Measurements from ENCODE around the gene MUC12.

Gene MUC12

DNA sequence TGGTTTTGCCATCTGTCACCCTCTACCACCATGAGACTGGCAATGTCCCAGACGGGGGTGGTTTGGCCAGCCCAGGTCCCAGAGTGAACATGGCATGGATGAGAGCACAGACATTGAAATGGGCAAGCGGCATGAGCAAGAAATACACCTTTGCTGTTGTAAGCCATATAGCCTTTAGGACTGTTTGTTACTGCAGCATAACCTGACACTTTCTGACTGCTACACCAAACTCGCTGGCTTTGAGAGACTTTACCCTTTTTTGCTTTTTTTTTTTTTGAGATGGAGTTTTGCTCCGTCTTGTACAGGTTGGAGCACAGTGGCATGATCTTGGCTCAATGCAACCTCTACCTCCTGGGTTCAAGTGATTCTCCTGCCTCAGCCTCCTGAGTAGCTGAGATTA, 25.2 kb upstream of the MUC12 start:
- H3K27ac ChIP-seq (ENCODE audit: low read length), result no peak overlapping the region
- peaks cover 5% of the 10 kb centered on the region; the same call in 1 of the 2 replicates for H3K9me3 ChIP-seq (ENCODE audit: insufficient read depth, low read depth, low read length)
- H3K4me1 ChIP-seq (ENCODE audit: insufficient read depth, low read length), result peaks cover 10% of the 10 kb centered on the region; the same call in 1 of the 2 replicates
- no peak overlapping the region for H3K4me3 ChIP-seq (ENCODE audit: low read length)
- H3K27me3 ChIP-seq (ENCODE audit: insufficient read depth, low read length), result no peaks in the 10 kb centered on the region; the same call in 1 of the 2 replicates
- no peak overlapping the region for H3K9ac ChIP-seq (ENCODE audit: low read depth, low read length)
- no peaks in the 10 kb centered on the region for H3K36me3 ChIP-seq (ENCODE audit: insufficient read depth, low read depth, low read length)

DNA sequence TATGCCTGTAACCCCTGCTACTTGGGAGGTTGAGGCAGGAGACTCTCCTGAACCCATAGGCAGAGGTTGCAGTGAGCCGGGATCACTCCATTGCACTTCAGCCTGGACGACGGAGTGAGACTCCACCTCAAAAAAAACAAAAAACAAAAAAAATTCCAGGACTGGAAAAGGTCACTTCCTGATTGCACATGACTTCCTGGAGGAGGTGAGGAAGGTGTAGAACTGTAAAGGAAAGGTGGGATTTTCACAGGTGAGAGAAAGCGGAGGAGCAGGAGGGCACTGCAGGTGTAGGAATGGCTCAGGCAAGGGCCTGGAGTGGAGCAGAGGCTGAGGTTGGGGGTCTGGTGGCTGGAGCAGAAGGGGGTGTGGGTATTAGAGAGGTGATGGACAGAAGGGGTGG, 23.3 kb upstream of the MUC12 start:
- Histone ChIP-seq H3K4me1 (ENCODE audit: insufficient read depth, low read length) (peaks cover 18% of the 10 kb centered on the region; the same call in 1 of the 2 replicates), H3K9me3 (ENCODE audit: insufficient read depth, low read depth, low read length) (peaks cover 3% of the 10 kb centered on the region; the same call in 1 of the 2 replicates), H3K9ac (ENCODE audit: low read depth, low read length) (no peak overlapping the region), H3K27ac (ENCODE audit: low read length) (no peak overlapping the region), H3K27me3 (ENCODE audit: insufficient read depth, low read length) (no peaks in the 10 kb centered on the region; the same call in 1 of the 2 replicates), H3K4me3 (ENCODE audit: low read length) (no peak overlapping the region), H3K36me3 (ENCODE audit: insufficient read depth, low read depth, low read length) (no peaks in the 10 kb centered on the region)

DNA sequence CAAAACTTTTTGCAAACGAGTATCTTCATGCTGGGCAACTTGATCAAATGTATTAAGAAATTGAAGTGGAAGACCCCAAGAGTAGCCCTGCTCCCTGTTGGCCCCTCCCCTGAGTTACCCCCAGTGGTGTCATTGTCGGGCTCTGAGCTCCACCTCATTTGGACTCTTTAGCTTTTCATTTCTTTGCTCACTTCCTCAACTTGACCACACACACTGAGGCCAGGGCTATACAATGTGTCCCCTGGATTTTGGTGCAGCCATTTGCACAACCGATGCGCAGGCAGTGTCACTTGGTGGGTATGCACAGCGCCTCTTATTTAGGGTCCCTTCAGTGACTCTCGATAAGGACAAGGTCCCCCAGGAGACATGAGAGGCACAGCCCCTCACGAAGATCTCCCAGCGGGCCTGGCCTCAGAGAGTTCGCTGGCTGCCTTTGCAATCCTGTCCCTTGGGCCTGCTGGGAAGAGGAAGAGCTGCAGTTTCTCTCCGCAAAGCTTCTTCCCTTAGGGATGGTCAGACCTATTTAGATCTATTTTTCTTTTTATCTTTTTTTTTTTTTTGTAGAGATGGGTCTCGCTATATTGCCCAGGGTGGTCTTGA, 22.5 kb upstream of the MUC12 start:
- Histone ChIP-seq H3K9me3 (ENCODE audit: insufficient read depth, low read depth, low read length) (peaks cover 3% of the 10 kb centered on the region; the same call in 1 of the 2 replicates), H3K27ac (ENCODE audit: low read length) (no peak overlapping the region), H3K4me3 (ENCODE audit: low read length) (no peak overlapping the region), H3K36me3 (ENCODE audit: insufficient read depth, low read depth, low read length) (no peaks in the 10 kb centered on the region), H3K9ac (ENCODE audit: low read depth, low read length) (no peak overlapping the region), H3K4me1 (ENCODE audit: insufficient read depth, low read length) (peaks cover 23% of the 10 kb centered on the region; the same call in 1 of the 2 replicates), H3K27me3 (ENCODE audit: insufficient read depth, low read length) (no peaks in the 10 kb centered on the region; the same call in 1 of the 2 replicates)

GRCh38 chr7:100947792-100948191, 21.6 kb upstream of the MUC12 start:
- no peaks in the 10 kb centered on the region for H3K36me3 ChIP-seq (ENCODE audit: insufficient read depth, low read depth, low read length)
- H3K4me1 ChIP-seq (ENCODE audit: insufficient read depth, low read length), result peaks cover 22% of the 10 kb centered on the region; the same call in 1 of the 2 replicates
- H3K27ac ChIP-seq (ENCODE audit: low read length), result no peak overlapping the region
- H3K4me3 ChIP-seq (ENCODE audit: low read length), result no peak overlapping the region
- H3K27me3 ChIP-seq (ENCODE audit: insufficient read depth, low read length), result no peaks in the 10 kb centered on the region; the same call in 1 of the 2 replicates
- peaks cover 3% of the 10 kb centered on the region; the same call in 1 of the 2 replicates for H3K9me3 ChIP-seq (ENCODE audit: insufficient read depth, low read depth, low read length)
- H3K9ac ChIP-seq (ENCODE audit: low read depth, low read length), result no peak overlapping the region

GRCh38 chr7:100949227-100949932, 20.0 kb upstream of the MUC12 start, which contains the start of gene MUC3A:
Gene MUC3A, plus strand, starts transcription at chr7:100949534. Its CDS starts 91 bp downstream, at chr7:100949625.
- Histone ChIP-seq H3K4me3 (ENCODE audit: low read length) (no peak within 1 kb of the TSS), H3K9me3 (ENCODE audit: insufficient read depth, low read depth, low read length) (no peaks in the 10 kb centered on the region), H3K27me3 (ENCODE audit: insufficient read depth, low read length) (no peaks in the 10 kb centered on the region; the same call in 1 of the 2 replicates), H3K9ac (ENCODE audit: low read depth, low read length) (no peak within 1 kb of the TSS; the same call in 1 of the 2 replicates), H3K36me3 (ENCODE audit: insufficient read depth, low read depth, low read length) (no peaks in the 10 kb centered on the region), H3K4me1 (ENCODE audit: insufficient read depth, low read length) (peaks cover 16% of the 10 kb centered on the region; the same call in 1 of the 2 replicates), H3K27ac (ENCODE audit: low read length) (no peak within 1 kb of the TSS)

DNA sequence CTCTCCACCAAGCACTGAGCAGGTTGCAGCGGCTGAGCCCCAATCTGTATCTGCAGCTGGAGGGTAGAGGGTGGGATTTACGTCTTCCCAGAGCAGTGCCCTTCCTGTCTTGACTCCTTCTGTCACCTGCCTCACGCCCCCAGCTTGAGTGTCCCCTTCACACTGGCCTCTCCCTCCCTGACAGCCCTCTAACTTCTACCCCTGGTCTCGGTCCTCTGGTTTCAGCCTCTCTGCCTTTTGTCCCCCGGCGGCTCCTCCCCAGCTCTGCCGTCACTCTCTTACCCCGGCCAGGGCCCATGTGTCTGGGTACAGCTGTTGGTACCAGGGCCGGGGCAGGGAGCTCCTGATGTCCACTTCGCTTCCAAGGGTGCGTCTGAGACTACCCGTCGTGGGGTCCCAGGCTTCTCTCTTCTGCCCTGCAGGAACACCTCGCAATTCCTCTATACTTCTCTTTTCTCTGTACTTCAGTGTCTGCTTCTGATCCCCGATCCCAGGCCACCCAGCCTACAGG, 19.4 kb upstream of the MUC12 start:
- peaks cover 16% of the 10 kb centered on the region; the same call in 1 of the 2 replicates for H3K4me1 ChIP-seq (ENCODE audit: insufficient read depth, low read length)
- no peaks in the 10 kb centered on the region for H3K9me3 ChIP-seq (ENCODE audit: insufficient read depth, low read depth, low read length)
- no peak overlapping the region for H3K27ac ChIP-seq (ENCODE audit: low read length)
- no peak overlapping the region for H3K4me3 ChIP-seq (ENCODE audit: low read length)
- no peaks in the 10 kb centered on the region for H3K36me3 ChIP-seq (ENCODE audit: insufficient read depth, low read depth, low read length)
- H3K27me3 ChIP-seq (ENCODE audit: insufficient read depth, low read length), result no peaks in the 10 kb centered on the region; the same call in 1 of the 2 replicates
- no peak overlapping the region for H3K9ac ChIP-seq (ENCODE audit: low read depth, low read length)

DNA sequence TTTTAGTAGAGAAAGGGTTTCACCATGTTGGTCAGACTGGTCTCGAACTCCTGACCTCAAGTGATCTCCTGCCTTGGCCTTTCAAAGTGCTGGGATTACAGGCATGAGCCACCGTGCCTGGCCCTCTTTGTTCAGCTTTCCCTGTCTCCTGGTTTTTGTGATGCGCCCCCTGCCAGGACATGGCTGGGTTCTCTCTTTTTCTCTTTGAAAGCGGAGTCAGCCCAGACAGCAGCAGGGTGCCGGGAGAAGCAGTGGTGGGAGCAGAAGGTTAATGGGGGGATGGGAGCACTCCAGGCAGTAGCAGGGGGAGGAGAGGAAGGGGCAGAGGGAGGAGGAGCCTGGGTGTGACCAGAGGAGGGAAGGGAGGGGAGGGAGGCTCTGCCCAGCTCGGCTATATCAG, 18.2 kb upstream of the MUC12 start:
- no peaks in the 10 kb centered on the region; the same call in 1 of the 2 replicates for H3K27me3 ChIP-seq (ENCODE audit: insufficient read depth, low read length)
- H3K4me1 ChIP-seq (ENCODE audit: insufficient read depth, low read length), result peaks cover 16% of the 10 kb centered on the region; the same call in 1 of the 2 replicates
- H3K9me3 ChIP-seq (ENCODE audit: insufficient read depth, low read depth, low read length), result no peaks in the 10 kb centered on the region
- H3K27ac ChIP-seq (ENCODE audit: low read length), result no peak overlapping the region
- H3K4me3 ChIP-seq (ENCODE audit: low read length), result no peak overlapping the region
- H3K9ac ChIP-seq (ENCODE audit: low read depth, low read length), result peak overlapping the region; percentile 33; the same call in 1 of the 2 replicates
- H3K36me3 ChIP-seq (ENCODE audit: insufficient read depth, low read depth, low read length), result no peaks in the 10 kb centered on the region

DNA sequence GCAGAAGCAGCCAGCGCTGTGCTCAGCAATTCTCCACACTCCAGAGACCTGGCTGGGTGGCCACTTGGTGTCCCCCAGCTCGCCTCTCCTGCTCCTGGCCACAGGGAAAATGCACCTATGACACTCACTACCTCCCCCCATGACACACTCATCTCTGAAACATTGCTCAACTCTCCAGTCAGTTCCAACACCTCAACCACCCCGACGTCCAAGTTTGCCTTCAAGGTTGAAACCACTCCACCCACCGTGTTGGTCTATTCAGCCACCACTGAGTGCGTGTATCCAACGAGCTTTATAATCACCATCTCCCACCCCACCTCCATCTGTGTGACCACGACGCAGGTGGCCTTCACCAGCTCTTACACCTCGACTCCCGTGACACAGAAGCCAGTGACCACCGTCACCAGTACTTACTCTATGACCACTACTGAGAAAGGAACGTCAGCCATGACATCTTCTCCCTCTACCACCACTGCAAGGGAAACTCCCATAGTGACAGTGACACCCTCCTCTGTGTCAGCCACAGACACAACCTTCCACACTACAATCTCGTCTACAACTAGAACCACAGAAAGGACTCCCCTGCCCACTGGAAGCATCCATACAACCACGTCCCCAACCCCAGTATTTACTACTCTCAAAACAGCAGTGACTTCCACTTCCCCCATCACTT, 17.3 kb upstream of the MUC12 start:
- Histone ChIP-seq H3K9me3 (ENCODE audit: insufficient read depth, low read depth, low read length) (peaks cover 6% of the 10 kb centered on the region; the same call in 1 of the 2 replicates), H3K9ac (ENCODE audit: low read depth, low read length) (no peak overlapping the region)

DNA sequence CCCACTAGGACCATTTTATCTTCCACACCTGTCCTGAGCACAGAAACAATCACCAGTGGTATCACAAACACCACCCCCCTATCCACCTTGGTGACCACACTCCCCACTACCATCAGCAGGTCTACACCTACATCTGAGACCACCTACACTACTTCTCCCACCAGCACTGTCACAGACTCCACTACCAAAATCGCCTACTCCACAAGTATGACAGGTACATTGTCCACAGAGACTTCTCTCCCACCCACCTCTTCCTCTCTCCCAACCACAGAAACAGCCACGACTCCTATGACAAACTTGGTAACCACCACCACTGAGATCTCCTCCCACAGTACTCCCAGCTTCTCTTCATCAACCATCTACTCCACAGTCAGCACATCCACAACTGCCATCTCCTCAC, 16.7 kb upstream of the MUC12 start:
- Histone ChIP-seq H3K27me3 (ENCODE audit: insufficient read depth, low read length) (peaks cover 3% of the 10 kb centered on the region), H3K4me3 (ENCODE audit: low read length) (no peak overlapping the region), H3K36me3 (ENCODE audit: insufficient read depth, low read depth, low read length) (no peaks in the 10 kb centered on the region)

More for the DNA sequence above, 17.3 kb upstream of the MUC12 start:
- peaks cover 16% of the 10 kb centered on the region; the same call in 1 of the 2 replicates for H3K4me1 ChIP-seq (ENCODE audit: insufficient read depth, low read length)
- H3K36me3 ChIP-seq (ENCODE audit: insufficient read depth, low read depth, low read length), result no peaks in the 10 kb centered on the region
- peaks cover 3% of the 10 kb centered on the region for H3K27me3 ChIP-seq (ENCODE audit: insufficient read depth, low read length)
- no peak overlapping the region for H3K4me3 ChIP-seq (ENCODE audit: low read length)
- H3K27ac ChIP-seq (ENCODE audit: low read length), result no peak overlapping the region

DNA sequence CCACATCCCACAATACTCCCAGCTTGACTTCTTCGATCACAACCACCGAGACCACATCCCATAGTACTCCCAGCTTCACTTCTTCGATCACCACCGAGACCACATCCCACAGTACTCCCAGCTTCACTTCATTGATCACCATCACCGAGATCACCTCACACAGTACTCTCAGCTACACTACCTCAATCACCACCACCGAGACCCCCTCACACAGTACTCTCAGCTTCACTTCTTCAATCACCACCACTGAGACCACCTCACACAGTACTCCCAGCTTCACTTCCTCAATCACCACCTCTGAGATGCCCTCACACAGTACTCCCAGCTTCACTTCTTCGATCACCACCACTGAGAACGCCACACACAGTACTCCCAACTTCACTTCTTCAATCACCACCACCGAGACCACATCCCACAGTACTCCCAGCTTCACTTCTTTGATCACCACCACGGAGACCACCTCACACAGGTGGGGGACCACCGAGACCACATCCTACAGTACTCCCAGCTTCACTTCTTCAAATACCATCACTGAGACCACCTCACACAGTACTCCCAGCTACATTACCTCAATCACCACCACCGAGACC, 11.4 kb upstream of the MUC12 start:
- Histone ChIP-seq H3K9me3 (ENCODE audit: insufficient read depth, low read depth, low read length) (peaks cover 10% of the 10 kb centered on the region; the same call in 1 of the 2 replicates), H3K4me1 (ENCODE audit: insufficient read depth, low read length) (no peaks in the 10 kb centered on the region), H3K36me3 (ENCODE audit: insufficient read depth, low read depth, low read length) (no peaks in the 10 kb centered on the region), H3K27me3 (ENCODE audit: insufficient read depth, low read length) (peaks cover 22% of the 10 kb centered on the region; the same call in 1 of the 2 replicates), H3K27ac (ENCODE audit: low read length) (no peak overlapping the region), H3K4me3 (ENCODE audit: low read length) (no peak overlapping the region), H3K9ac (ENCODE audit: low read depth, low read length) (no peak overlapping the region)

More for the DNA sequence above, 16.7 kb upstream of the MUC12 start:
- peaks cover 6% of the 10 kb centered on the region; the same call in 1 of the 2 replicates for H3K9me3 ChIP-seq (ENCODE audit: insufficient read depth, low read depth, low read length)
- no peak overlapping the region for H3K9ac ChIP-seq (ENCODE audit: low read depth, low read length)
- peaks cover 16% of the 10 kb centered on the region; the same call in 1 of the 2 replicates for H3K4me1 ChIP-seq (ENCODE audit: insufficient read depth, low read length)
- no peak overlapping the region for H3K27ac ChIP-seq (ENCODE audit: low read length)

DNA sequence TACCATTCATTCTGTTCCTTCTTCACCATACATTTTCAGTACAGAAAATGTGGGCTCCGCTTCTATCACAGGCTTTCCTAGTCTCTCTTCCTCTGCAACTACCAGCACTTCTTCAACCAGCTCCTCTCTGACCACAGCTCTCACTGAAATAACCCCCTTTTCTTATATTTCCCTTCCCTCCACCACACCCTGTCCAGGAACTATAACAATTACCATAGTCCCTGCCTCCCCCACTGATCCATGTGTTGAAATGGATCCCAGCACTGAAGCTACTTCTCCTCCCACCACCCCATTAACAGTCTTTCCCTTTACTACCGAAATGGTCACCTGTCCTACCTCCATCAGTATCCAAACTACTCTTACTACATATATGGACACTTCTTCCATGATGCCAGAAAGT, 9.5 kb upstream of the MUC12 start:
- no peaks in the 10 kb centered on the region for H3K36me3 ChIP-seq (ENCODE audit: insufficient read depth, low read depth, low read length)
- peaks cover 38% of the 10 kb centered on the region for H3K27me3 ChIP-seq (ENCODE audit: insufficient read depth, low read length)
- H3K9ac ChIP-seq (ENCODE audit: low read depth, low read length), result no peak overlapping the region
- H3K27ac ChIP-seq (ENCODE audit: low read length), result no peak overlapping the region
- no peak overlapping the region for H3K4me3 ChIP-seq (ENCODE audit: low read length)
- H3K9me3 ChIP-seq (ENCODE audit: insufficient read depth, low read depth, low read length), result peaks cover 10% of the 10 kb centered on the region; the same call in 1 of the 2 replicates
- H3K4me1 ChIP-seq (ENCODE audit: insufficient read depth, low read length), result peaks cover 4% of the 10 kb centered on the region; the same call in 1 of the 2 replicates
